Measurements from ENCODE around the gene PPY.
"Not testable (repeated sequence)": the region's sequence is repeated elsewhere in the genome, so short reads cannot be mapped to it uniquely, and the experiment has no call there.

The PPY gene

DNA sequence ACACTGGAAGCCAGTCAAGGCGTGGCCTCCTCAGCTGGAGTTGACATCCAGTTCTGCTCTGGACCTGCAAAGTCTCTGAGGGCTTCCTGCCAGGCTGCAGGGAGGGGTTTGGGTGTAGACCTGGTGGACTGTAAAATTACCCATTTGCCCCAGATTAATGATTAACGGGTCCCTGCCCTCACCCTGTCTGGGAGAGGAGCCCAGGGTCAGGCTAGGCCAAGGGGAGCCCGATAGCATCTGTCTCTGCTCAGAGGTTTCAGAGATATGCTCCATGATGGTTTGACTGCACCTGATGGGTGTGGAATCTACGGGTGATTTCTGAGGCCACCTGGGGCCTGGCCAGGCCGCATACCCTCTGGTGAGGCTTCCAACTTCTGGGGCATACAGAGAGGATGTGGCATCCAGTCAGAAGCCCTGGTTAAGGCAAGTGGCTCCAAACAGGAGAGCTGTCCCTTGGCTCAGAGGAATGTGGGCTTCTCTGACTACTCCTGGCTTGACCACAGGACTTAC is 11.2 kb downstream of the PPY start:
- Histone ChIP-seq H3K27me3 (peaks cover 14% of the 10 kb centered on the region), H3K4me3 (ENCODE audit: low read depth, low read length) (no peak overlapping the region), H3K9me3 (no peaks in the 10 kb centered on the region), H3K36me3 (no peaks in the 10 kb centered on the region), H3K4me1 (peaks cover 3% of the 10 kb centered on the region)
- no peak for DNase-seq
- TF ChIP-seq CTCF (IDR thresholded peaks at IDR 0.05; ENCODE audit: low read depth, low read length): no peak

GRCh38 chr17:43928609-43929008 is 13.7 kb downstream of the PPY start:
- H3K4me3 ChIP-seq (ENCODE audit: low read depth, low read length): no peak overlapping the region
- no peaks in the 10 kb centered on the region; the same call in 1 of the 2 replicates for H3K9me3 ChIP-seq
- H3K36me3 ChIP-seq: no peaks in the 10 kb centered on the region
- no peak for DNase-seq
- peaks cover 3% of the 10 kb centered on the region for H3K4me1 ChIP-seq
- TF ChIP-seq CTCF (IDR thresholded peaks at IDR 0.05; ENCODE audit: low read depth, low read length): no peak
- H3K27me3 ChIP-seq: peaks cover 18% of the 10 kb centered on the region

GRCh38 chr17:43927929-43928328 is 14.3 kb downstream of the PPY start:
- not testable (repeated sequence) for H3K4me3 ChIP-seq (ENCODE audit: low read depth, low read length); H3K9me3 ChIP-seq; H3K36me3 ChIP-seq; H3K4me1 ChIP-seq; DNase-seq
- H3K27me3 ChIP-seq: peaks cover 18% of the 10 kb centered on the region

DNA sequence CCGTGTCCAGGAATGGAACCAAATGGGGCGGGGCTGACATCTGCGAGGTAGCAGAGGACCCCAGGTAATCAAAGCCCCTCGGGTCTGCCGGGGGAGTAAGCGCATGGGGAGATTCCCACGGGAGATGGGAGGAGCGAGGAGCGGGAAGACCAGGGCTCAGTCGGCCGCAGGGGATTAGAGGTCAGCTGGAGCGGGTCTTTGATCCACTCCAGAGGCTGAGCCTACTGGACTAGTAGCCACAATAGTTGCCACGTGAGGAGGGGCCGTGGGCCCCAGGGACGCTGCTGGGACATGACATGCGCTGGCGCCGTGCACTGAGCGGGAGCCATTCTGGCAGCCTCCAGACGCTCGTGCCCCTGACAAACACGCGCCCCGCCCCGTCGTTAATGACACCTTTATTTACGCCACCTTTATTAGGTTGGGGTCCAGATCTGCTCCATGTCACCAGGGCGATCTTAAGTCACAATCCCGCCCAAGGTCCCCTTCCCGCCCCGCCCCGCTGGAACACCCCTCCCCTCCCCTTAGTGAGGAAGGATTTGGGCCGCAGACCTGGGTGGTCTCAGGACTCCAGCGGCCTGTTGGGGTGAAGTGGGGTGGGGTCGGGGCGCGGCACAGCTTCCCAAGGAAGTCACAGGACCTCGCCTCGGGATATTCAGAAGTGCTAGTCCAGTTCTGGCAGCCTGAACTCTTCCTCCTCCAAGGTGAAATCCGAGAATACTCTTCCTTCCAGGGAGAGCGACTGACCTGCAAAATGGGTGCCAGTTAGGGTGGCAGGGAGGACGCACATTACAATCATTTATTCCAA is 15.0 kb downstream of the PPY start:
- H3K9me3 ChIP-seq: no peaks in the 10 kb centered on the region; the same call in 1 of the 2 replicates
- H3K4me3 ChIP-seq (ENCODE audit: low read depth, low read length): peak overlapping the region; percentile 46
- TF ChIP-seq CTCF (IDR thresholded peaks at IDR 0.05; ENCODE audit: low read depth, low read length): no peak
- H3K36me3 ChIP-seq: no peaks in the 10 kb centered on the region
- H3K27me3 ChIP-seq: peaks cover 18% of the 10 kb centered on the region
- peaks cover 3% of the 10 kb centered on the region for H3K4me1 ChIP-seq
- no peak for DNase-seq

- Histone ChIP-seq H3K4me1 (peaks cover 3% of the 10 kb centered on the region), H3K9me3 (no peaks in the 10 kb centered on the region; the same call in 1 of the 2 replicates), H3K4me3 (ENCODE audit: low read depth, low read length) (no peak overlapping the region), H3K36me3 (no peaks in the 10 kb centered on the region), H3K27me3 (peaks cover 18% of the 10 kb centered on the region)
- no peak for DNase-seq
- no peak for TF ChIP-seq CTCF (IDR thresholded peaks at IDR 0.05; ENCODE audit: low read depth, low read length)
These were observed 17.7 kb downstream of the PPY start for GRCh38 chr17:43924558-43924957.

GRCh38 chr17:43920500-43921095 is 21.7 kb downstream of the PPY start:
- DNase-seq: no peak
- Histone ChIP-seq H3K36me3 (no peaks in the 10 kb centered on the region), H3K4me1 (no peaks in the 10 kb centered on the region), H3K27me3 (no peaks in the 10 kb centered on the region), H3K9me3 (no peaks in the 10 kb centered on the region; the same call in 1 of the 2 replicates), H3K4me3 (ENCODE audit: low read depth, low read length) (no peak overlapping the region)
- no peak for TF ChIP-seq CTCF (IDR thresholded peaks at IDR 0.05; ENCODE audit: low read depth, low read length)

All from BE2C (cell line).